Gastrocnemius medialis (tissue), 4 donors: ENCODE measurements around the gene RALGAPA2. TPM values are rescaled to one million over a fixed set of nuclear protein-coding genes. Genes with fewer than 3 reads are reported as not detected.

Experiments used
- ATAC-seq, 2 donors: fragments of 150-250 bp; one replicate each; pipeline ENCODE4 v1.9.1; 2016
- DNase-seq, 2 donors: peaks; one replicate each; pipeline ENCODE4 v3.0.0-alpha.2; 2019
- H3K27ac ChIP-seq, 4 donors: fragments of 200-600 bp; sonication (generic); 1 replicate in 1 of 4; 2 replicates in 3 of 4; pipeline ENCODE4 v1.5.1; 2016 to 2018; ENCODE audit warnings: mild to moderate bottlenecking in 2 of 4, moderate library complexity in 1 of 4
- H3K27me3 ChIP-seq, 3 donors: fragments of 200-600 bp; sonication (generic) in 2 of 3; 1 replicate in 1 of 3; 2 replicates in 2 of 3; pipeline versions ENCODE4 v1.5.1 to v1.6.0; 2016 to 2019; ENCODE audit warnings: mild to moderate bottlenecking in 1 of 3, moderate library complexity in 1 of 3
- H3K36me3 ChIP-seq, 2 donors: fragments of 200-600 bp; sonication (generic) in 1 of 2; one replicate each; pipeline ENCODE4 v1.5.1; 2017 to 2018
- H3K4me1 ChIP-seq, 2 donors: fragments of 200-600 bp; sonication (generic) in 1 of 2; one replicate each; pipeline ENCODE4 v1.5.1; 2016 to 2017; ENCODE audit warnings: mild to moderate bottlenecking in 2 of 2
- H3K4me3 ChIP-seq, 4 donors: fragments of 200-600 bp; sonication (generic) in 3 of 4; 1 replicate in 1 of 4; 2 replicates in 3 of 4; pipeline ENCODE4 v1.5.1; 2016 to 2019; ENCODE audit warnings: mild to moderate bottlenecking in 2 of 4
- H3K9me3 ChIP-seq, 3 donors: fragments of 200-600 bp; sonication (generic) in 2 of 3; 1 replicate in 1 of 3; 2 replicates in 2 of 3; pipeline ENCODE4 v1.5.1; 2016 to 2019
- POLR2A ChIP-seq, 2 donors: fragments of 450-650 bp; IDR thresholded peaks; one replicate each; pipeline ENCODE4 v1.6.1; 2017; ENCODE audit warnings: antibody characterized with exemption in 2 of 2, mild to moderate bottlenecking in 2 of 2, moderate library complexity in 2 of 2
- in situ Hi-C, 4 donors: fragments of 200-750 bp; cut with MboI; loops; one replicate each; pipeline versions ENCODE4 v1.15.0 to v1.8.0; 2017; ENCODE audit warnings: low sequenced_read_pairs in 4 of 4
- intact Hi-C: fragments of 100-400 bp; cut with DNase I; formaldehyde crosslinking; loops from one replicate; pipeline ENCODE4 v1.15.1; 2023; ENCODE audit warnings: low total_unique reads
- total RNA-seq, 4 donors: library from RNA; depleted of rRNA; stranded (reverse); fragments of >200 nt; gene quantifications; one replicate each; pipeline versions ENCODE4 v1.1.0 to v1.2.3, GENCODE V29; 2016
- TF ChIP-seq, protein P1 (sequence below), 5 experiments: fragments of 450-650 bp in 3 of 5; fragments of 200-600 bp in 2 of 5; sonication (generic) in 2 of 5; IDR thresholded peaks in 4 of 5; conservative IDR thresholded peaks in 1 of 5; 1 replicate in 4 of 5; 2 replicates in 1 of 5; pipeline ENCODE4 v1.5.1; 2016 to 2019; ENCODE audit warnings: antibody characterized with exemption in 5 of 5, mild to moderate bottlenecking in 3 of 5, moderate library complexity in 3 of 5

The RALGAPA2 gene
- total RNA-seq, 4 donors from 2014 or later = 43.2 to 56.9 (median 52.0) TPM

DNA sequence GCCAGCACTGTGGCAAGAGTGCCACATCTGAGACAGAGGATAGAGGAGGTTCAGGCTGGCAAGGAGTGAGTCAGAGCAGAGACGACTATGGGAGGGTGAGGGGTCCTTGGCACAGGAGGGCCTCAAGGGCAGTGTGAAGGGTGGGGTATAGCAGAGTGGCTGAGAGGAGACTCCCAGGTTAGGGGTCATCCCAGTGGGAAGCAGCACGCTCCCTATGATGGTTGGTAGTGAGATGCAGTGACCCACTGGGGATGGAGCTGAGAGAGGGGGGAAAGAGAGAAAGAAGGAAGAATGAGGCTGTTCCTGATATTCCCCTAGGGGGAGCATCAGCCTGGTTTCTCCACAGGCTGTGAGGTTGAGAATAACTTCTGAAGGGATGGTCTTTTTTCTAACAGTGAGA, 247.2 kb downstream of the RALGAPA2 start:
- DNase-seq (no peak), ATAC-seq (no peak)
- Histone ChIP-seq H3K27me3 (no peaks in the 10 kb centered on the region), H3K4me1 (no peaks in the 10 kb centered on the region), H3K36me3 (peaks cover 0 to 14% of the 10 kb centered on the region in 2 donors), H3K9me3 (no peaks in the 10 kb centered on the region), H3K4me3 (no peak overlapping the region), H3K27ac (no peak overlapping the region)
- intact Hi-C loops (no loop called here), in situ Hi-C loops (no loop called here)
- no peak for TF ChIP-seq POLR2A (IDR thresholded peaks at IDR 0.05)
- TF ChIP-seq, protein P1, sequence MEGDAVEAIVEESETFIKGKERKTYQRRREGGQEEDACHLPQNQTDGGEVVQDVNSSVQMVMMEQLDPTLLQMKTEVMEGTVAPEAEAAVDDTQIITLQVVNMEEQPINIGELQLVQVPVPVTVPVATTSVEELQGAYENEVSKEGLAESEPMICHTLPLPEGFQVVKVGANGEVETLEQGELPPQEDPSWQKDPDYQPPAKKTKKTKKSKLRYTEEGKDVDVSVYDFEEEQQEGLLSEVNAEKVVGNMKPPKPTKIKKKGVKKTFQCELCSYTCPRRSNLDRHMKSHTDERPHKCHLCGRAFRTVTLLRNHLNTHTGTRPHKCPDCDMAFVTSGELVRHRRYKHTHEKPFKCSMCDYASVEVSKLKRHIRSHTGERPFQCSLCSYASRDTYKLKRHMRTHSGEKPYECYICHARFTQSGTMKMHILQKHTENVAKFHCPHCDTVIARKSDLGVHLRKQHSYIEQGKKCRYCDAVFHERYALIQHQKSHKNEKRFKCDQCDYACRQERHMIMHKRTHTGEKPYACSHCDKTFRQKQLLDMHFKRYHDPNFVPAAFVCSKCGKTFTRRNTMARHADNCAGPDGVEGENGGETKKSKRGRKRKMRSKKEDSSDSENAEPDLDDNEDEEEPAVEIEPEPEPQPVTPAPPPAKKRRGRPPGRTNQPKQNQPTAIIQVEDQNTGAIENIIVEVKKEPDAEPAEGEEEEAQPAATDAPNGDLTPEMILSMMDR (IDR thresholded peaks at IDR 0.05 in 4 of 5, conservative IDR thresholded peaks at IDR 0.05 in 1 of 5) = no peak

DNA sequence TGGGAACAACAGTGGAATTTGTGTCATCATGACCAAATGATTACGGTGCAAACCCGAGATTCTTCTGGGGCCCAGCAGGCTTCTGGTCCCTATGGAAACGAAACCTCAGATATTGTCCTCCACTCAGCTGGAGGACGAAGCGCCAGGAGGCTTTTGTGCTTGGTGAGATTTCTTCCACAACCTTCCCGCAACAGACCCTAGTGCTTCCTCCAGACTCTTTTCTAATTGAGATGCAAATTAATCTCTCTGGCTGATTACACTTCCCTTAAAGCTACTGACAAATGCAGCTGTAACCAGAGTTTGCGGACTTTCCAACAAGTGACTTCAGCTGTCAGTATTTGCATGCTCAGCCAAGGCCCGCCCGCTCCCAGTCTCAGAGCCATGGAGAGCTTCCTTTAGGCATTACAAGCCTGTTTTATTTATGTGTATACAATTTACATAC, 248.5 kb downstream of the RALGAPA2 start:
- no peak overlapping the region for H3K27ac ChIP-seq
- peaks cover 0 to 14% of the 10 kb centered on the region in 2 donors for H3K36me3 ChIP-seq
- in situ Hi-C loops = no loop called here
- ATAC-seq (no peak), DNase-seq (no peak)
- TF ChIP-seq, protein P1 (IDR thresholded peaks at IDR 0.05 in 4 of 5, conservative IDR thresholded peaks at IDR 0.05 in 1 of 5) = no peak
- TF ChIP-seq POLR2A (IDR thresholded peaks at IDR 0.05) = no peak
- H3K9me3 ChIP-seq = no peaks in the 10 kb centered on the region
- intact Hi-C loops = no loop called here
- H3K4me3 ChIP-seq = no peak overlapping the region
- H3K4me1 ChIP-seq = no peaks in the 10 kb centered on the region
- H3K27me3 ChIP-seq = no peaks in the 10 kb centered on the region

DNA sequence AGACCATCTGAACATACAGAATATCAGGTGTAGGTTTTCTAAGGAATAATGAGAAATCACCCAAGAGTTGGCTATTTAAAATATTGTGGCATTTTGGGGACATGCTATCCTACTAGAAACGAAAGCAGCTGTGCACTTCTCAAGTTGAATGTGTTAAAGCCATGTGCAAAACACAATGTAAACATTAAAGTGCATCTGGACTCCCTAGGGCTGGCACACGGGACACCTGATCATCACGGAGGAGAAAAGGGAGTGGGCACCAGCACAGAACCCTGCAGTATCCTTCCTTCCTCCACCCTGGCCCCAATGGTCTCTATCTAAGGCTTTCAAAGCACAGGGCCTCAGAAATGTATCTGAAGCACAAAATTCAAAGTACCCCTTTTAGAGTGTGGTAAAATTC, 250.3 kb downstream of the RALGAPA2 start:
- Histone ChIP-seq H3K27ac (no peak overlapping the region), H3K36me3 (peaks cover 0 to 8% of the 10 kb centered on the region in 2 donors), H3K4me3 (no peak overlapping the region), H3K4me1 (no peaks in the 10 kb centered on the region), H3K27me3 (no peaks in the 10 kb centered on the region), H3K9me3 (no peaks in the 10 kb centered on the region)
- ATAC-seq = no peak
- intact Hi-C loops = no loop called here
- TF ChIP-seq POLR2A (IDR thresholded peaks at IDR 0.05) = no peak
- TF ChIP-seq, protein P1 (IDR thresholded peaks at IDR 0.05 in 4 of 5, conservative IDR thresholded peaks at IDR 0.05 in 1 of 5) = no peak
- in situ Hi-C loops = no loop called here
- no peak for DNase-seq

DNA sequence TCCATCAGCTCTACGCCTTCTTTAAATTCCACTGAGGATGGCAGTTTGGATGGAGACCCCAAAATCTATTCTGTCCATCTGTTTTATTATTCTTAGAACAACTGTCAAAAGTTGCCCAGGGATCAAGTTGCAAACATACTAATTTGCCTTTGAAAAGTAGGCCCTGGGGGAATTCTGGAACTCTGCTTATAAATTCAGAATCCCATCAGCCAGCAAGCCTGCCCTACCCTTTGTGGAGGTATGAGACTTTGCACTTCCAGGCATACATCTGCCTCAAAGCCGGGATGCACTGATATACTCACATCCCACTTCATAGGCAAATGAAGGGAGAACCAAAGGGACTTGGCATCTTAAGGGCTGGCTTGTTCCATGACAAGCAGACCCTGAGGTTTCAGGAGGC, 250.9 kb downstream of the RALGAPA2 start:
- Histone ChIP-seq H3K36me3 (peaks cover 0 to 8% of the 10 kb centered on the region in 2 donors), H3K4me3 (no peak overlapping the region), H3K27ac (no peak overlapping the region), H3K9me3 (no peaks in the 10 kb centered on the region), H3K27me3 (no peaks in the 10 kb centered on the region), H3K4me1 (no peaks in the 10 kb centered on the region)
- no peak for ATAC-seq
- intact Hi-C loops (no loop called here), in situ Hi-C loops (no loop called here)
- DNase-seq = no peak
- TF ChIP-seq POLR2A (IDR thresholded peaks at IDR 0.05) = no peak
- TF ChIP-seq, protein P1 (IDR thresholded peaks at IDR 0.05 in 4 of 5, conservative IDR thresholded peaks at IDR 0.05 in 1 of 5) = no peak

DNA sequence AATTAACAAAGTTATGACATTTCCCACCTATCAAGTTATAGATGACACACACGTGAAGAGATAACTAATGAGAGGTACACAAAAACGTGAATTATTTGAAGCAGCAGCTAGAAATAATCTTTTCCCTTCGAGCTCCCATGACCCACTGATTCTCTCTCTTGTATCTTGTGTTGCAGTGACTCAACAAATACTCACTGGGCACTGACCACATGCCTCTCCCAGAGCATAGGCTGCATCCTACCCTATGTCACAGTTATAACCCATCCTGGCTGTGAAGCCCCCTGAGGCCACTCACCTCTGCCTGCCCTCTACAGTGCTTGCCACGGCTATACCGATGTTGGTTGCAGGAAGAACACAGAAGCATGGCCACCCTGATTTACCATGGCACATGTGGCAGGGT, 252.7 kb downstream of the RALGAPA2 start:
- no peak overlapping the region for H3K27ac ChIP-seq
- DNase-seq (no peak), ATAC-seq (no peak)
- no peak overlapping the region for H3K4me3 ChIP-seq
- TF ChIP-seq, protein P1 (IDR thresholded peaks at IDR 0.05 in 4 of 5, conservative IDR thresholded peaks at IDR 0.05 in 1 of 5) = no peak
- no peak for TF ChIP-seq POLR2A (IDR thresholded peaks at IDR 0.05)
- peaks cover 0 to 3% of the 10 kb centered on the region in 2 donors for H3K4me1 ChIP-seq
- H3K36me3 ChIP-seq = peaks cover 0 to 8% of the 10 kb centered on the region in 2 donors
- no peaks in the 10 kb centered on the region for H3K27me3 ChIP-seq
- no peaks in the 10 kb centered on the region for H3K9me3 ChIP-seq
- intact Hi-C loops = no loop called here
- in situ Hi-C loops = no loop called here
